GM18951 (cell line): Measurements from ENCODE around the gene GTPBP2.

Source experiments
- POLR2A ChIP-seq: IDR thresholded peaks from 4 replicates; pipeline ENCODE4 v1.6.1; 2011; ENCODE audit warnings: mild to moderate bottlenecking; ENCODE audit not compliant: insufficient read length, insufficient read depth; ENCODE audit errors: extremely low read depth
- in situ Hi-C: fragments of 300-500 bp; cut with MboI; formaldehyde crosslinking; loops from one replicate; pipeline ENCODE4 v1.12.0; 2022; ENCODE audit warnings: low sequenced_read_pairs, mixed read lengths, inconsistent platforms; ENCODE audit not compliant: unreplicated experiment

GTPBP2 gene

GRCh38 chr6:43624786-43625288, 4.2 kb downstream of the GTPBP2 start:
- in situ Hi-C loops = no loop called here
- TF ChIP-seq POLR2A = no peak

- in situ Hi-C loops = no loop called here
- no peak for TF ChIP-seq POLR2A
Observed at GRCh38 chr6:43623880-43624785, 4.9 kb downstream of the GTPBP2 start.

DNA sequence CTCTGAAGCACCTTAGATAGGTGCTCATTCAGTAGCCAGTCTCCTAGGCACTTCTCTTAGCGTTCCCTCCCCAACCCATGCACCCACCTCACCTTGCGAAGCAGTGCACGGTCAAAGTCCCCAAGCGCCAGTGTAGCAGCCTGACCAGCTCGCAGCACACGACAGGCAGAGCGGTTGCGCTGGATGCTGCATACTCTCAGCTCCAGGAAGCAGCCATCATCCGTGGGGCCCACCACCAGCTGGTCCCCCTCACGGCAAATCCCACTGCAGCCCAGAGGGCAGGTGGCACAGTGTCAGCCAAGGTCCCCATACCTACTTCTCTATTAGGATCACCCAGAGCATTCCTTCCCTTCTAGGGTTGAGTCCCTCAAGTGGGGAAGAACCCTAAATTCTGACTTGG, 6.5 kb downstream of the GTPBP2 start:
- peak; percentile 24 for TF ChIP-seq POLR2A
- in situ Hi-C loops = no loop called here

- in situ Hi-C loops = no loop called here
- TF ChIP-seq POLR2A = no peak
Observed at GRCh38 chr6:43621836-43622180, 7.3 kb downstream of the GTPBP2 start.

- in situ Hi-C loops = no loop called here
- no peak for TF ChIP-seq POLR2A
Observed at GRCh38 chr6:43621078-43621835, 7.8 kb downstream of the GTPBP2 start.

GRCh38 chr6:43616725-43617472, 12.2 kb downstream of the GTPBP2 start:
- in situ Hi-C loops = no loop called here
- no peak for TF ChIP-seq POLR2A

DNA sequence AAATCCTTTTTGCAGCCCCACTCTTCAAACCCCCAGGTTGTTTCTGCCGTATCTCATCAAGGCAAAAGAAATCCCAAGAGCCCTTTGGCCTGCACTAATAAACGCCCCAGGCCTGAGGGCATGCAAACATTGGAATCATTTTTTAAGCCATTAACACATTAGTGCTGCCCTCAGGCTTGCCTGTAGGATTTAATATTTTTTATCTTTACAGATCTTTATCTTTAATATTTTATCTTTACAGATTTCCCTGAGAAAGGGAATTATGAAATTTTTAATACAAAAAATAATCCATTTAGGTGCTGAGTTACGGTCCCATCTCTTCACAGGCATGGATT, 14.7 kb downstream of the GTPBP2 start:
- in situ Hi-C loops = no loop called here
- TF ChIP-seq POLR2A = no peak

DNA sequence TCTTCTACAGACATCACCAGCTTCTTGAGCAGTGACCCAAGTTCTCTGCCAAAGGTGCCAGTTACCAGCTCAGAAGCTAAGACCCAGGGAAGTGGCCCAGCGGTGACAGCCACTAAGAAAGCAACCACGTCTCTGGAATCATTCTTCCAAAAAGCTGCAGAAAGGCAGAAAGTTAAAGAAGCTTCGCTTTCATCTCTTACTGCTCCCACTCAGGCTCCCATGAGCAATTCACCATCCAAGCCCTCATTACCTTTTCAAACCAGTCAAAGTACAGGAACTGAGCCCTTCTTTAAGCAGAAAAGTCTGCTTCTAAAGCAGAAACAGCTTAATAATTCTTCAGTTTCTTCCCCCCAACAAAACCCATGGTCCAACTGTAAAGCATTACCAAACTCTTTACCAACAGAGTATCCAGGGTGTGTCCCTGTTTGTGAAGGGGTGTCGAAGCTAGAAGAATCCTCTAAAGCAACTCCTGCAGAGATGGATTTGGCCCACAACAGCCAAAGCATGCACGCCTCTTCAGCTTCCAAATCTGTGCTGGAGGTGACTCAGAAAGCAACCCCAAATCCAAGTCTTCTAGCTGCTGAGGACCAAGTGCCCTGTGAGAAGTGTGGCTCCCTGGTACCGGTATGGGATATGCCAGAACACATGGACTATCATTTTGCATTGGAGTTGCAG, 15.2 kb downstream of the GTPBP2 start:
- in situ Hi-C loops = no loop called here
- no peak for TF ChIP-seq POLR2A

DNA sequence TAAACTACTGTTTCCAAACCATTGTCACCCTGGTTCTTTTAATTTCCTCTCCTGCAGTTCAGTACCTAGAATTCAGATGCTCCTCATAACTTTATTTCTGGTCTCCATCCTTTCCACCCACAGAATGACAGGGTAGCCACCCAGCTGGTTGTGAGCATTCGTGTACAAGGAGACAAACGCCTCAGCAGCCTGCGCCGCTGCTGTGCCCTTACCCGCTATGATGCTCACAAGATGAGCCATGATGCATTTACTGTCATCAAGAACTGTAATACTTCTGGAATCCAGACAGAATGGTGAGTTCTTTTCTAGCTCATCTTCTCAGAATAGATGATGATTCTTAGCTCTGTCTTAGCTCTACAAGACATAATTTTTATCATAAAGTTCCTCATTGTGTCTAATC, 18.6 kb downstream of the GTPBP2 start:
- TF ChIP-seq POLR2A = no peak
- in situ Hi-C loops = no loop called here

DNA sequence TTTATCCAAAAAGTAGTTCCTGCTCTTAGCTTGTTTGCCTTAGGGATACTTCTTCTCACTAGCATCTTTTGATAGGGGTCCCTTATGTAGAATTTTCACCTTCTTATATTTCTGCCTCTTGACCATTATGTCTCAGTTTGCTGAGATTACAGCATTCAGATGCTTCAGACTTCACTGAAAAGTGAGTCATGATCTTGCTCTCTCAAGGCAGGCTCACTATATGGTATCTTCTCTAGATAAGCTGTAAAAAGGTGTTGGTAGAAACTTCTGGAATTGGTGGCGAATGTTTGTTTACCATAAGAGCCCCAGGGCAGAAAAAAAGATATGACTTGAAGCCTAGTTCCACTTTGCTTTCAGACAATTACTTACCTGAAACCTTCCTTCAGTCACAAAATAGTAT, 19.7 kb downstream of the GTPBP2 start:
- in situ Hi-C loops = no loop called here
- no peak for TF ChIP-seq POLR2A

DNA sequence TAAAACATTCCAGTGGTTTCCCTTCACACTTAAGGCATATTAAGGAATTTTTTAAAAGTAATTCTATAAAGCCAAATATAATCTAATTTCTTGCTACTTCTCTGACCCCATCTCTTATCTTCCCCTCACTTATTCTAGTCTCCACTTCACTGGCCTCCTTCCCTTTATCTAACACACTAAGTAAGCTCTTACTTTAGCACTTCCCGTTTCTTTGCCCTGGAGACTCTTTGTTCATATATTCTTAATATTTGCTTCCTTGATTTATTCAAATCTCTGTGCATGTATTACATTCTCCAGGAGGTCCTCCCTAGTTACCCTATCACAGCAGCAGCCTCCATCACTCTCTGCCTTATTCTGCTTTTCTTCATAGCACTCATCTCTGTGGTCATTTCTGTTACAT, 20.3 kb downstream of the GTPBP2 start:
- in situ Hi-C loops = no loop called here
- no peak for TF ChIP-seq POLR2A

DNA sequence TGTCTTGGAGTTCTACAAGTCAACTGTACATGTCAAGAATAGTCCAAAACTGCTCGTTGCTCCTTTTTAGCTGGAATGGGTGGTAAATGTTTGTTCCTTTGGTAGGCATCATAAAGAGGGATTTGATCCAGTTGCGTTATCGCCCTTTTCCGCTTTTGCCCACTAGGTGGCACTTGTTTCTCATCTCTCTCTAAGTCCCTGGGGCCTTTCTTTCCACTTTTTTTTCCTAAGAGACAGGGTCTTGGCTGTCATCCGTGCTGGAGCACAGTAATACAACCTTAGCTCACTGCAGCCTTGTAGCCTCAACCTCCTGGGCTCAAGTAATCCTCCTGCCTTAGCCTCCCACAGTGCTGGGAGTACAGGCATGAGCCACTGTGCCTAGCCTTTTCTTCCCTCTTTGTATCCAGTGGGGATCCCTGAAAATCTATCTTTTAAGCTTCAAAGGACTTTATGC, 20.7 kb downstream of the GTPBP2 start:
- in situ Hi-C loops = no loop called here
- no peak for TF ChIP-seq POLR2A

DNA sequence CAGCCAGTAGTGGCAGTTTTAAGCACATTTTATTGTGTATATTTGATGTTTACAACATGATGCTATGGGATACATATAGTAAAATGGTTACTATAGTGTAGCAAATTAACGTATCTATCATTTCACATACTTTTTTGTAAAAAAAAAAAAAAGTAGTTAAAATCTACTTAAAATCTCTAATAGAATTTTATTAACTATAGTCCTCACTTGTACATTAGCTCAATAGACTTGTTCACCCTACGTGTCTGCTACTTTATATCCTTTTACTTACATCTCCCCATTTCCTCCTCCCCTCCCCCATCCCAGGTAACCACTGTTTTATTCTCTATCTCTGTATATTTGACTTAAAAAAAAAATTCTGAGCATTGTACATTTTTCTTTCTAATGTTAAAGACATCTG, 23.0 kb downstream of the GTPBP2 start:
- TF ChIP-seq POLR2A = no peak
- in situ Hi-C loops = no loop called here

- no peak for TF ChIP-seq POLR2A
- in situ Hi-C loops = no loop called here
Observed at GRCh38 chr6:43604174-43604573, 24.9 kb downstream of the GTPBP2 start.
